Fibroblast of mammary gland (primary cell): ENCODE data around the gene RETREG1.
"Not testable (repeated sequence)": the region's sequence is repeated elsewhere in the genome, so short reads cannot be mapped to it uniquely, and the experiment has no call there.

Source experiments
- DNase-seq: peaks from one replicate; pipeline ENCODE4 v3.0.0-alpha.2; 2010; ENCODE audit warnings: low read depth
- H3K4me3 ChIP-seq: 2 replicates; pipeline ENCODE4 v1.5.1; 2011; ENCODE audit warnings: low read depth, mild to moderate bottlenecking, low read length, moderate library complexity; ENCODE audit not compliant: control insufficient read depth
- CTCF ChIP-seq: conservative IDR thresholded peaks from 2 replicates; pipeline ENCODE4 v1.5.1; 2011; ENCODE audit warnings: low read depth, low read length, inconsistent platforms; ENCODE audit not compliant: control insufficient read depth, insufficient read depth

The RETREG1 gene

DNA sequence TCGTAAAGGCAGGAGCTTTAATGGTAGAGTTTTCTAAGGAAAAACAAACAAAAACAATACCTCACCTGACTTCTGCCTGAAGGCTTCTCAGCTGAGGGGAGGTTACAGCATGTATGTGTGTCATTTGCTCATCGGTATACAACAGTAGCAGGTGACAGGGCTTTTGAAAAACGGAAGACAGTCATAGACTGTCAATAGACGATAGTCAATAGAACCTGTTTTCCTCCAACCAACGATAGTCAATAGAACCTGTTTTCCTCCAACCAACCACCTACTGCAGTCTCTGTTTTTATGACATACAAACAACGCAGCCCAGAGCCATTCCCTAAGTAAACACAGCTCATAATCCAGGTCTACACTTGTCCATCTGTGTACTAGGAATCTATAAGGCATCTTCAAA lies 74.6 kb downstream of the RETREG1 start:
- no peak for DNase-seq
- no peak overlapping the region for H3K4me3 ChIP-seq
- TF ChIP-seq CTCF, result no peak

DNA sequence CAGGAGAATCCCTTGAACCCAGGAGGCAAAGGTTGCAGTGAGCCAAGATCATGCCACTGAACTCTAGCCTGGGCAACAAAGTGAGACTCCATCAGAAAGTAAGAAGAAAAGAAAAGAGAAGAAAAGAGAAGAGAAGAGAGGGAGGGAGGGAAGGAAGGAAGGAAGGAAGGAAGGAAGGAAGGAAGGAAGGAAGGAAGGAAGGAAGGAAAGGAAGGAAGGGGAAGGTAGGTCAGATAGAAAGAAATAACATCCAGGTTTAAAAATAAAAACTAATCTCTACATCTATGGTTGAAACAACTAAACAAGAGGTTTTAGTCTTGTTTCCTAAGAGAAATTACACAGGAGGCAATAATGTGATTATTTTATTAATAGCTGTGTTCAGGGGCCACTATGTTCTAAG lies 75.2 kb downstream of the RETREG1 start:
- DNase-seq, H3K4me3 ChIP-seq: not testable (repeated sequence)

- H3K4me3 ChIP-seq, result no peak overlapping the region
- DNase-seq, result peak; percentile 90
- no peak for TF ChIP-seq CTCF
Observed at GRCh38 chr5:16540421-16540820, 76.4 kb downstream of the RETREG1 start.

DNA sequence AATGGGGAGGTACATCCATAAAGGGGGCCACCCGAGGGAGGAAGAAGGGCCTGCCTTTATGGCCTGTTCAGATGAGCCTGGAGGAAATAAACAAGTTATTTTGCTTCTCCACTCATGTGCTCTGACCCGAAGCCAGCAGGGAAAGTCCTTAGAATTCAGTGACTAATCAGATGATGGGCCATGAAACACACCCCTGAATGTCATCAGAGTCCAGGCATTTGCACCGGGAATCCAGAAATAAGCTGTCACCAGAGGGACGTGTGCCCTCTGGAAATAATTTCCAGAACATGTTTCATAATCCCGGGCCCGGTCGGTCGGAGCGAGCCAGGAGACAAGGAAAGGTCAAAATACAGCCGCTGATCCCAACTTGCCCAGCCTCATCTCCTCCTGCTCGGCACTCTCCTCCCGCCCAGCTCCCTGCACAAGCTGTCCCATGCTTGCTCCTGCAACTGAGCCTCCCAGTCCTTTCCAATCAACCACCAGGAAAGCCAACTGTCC lies 77.6 kb downstream of the RETREG1 start:
- no peak overlapping the region for H3K4me3 ChIP-seq
- peak; percentile 95 for DNase-seq
- no peak for TF ChIP-seq CTCF

DNA sequence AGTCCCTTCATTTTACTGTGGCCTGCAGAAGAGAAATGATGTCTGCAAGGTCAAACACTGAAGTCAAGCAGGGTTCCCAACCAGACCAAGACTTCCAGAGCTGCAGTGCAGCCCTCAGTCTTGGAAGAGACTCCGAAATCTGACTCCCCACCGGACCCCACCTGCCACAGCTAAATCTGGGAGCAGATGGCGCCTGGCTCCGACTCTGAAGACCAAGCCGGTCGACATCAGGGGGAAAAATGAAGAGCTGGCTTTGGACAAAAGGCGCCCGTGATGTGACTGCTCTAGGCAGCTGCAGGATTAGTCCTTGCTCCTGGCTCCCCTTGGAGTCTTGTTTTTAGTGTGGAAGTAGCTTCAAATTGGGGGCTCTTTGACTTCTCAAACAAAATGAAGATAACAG lies 78.8 kb downstream of the RETREG1 start:
- no peak for TF ChIP-seq CTCF
- DNase-seq, result no peak
- H3K4me3 ChIP-seq, result no peak overlapping the region

DNA sequence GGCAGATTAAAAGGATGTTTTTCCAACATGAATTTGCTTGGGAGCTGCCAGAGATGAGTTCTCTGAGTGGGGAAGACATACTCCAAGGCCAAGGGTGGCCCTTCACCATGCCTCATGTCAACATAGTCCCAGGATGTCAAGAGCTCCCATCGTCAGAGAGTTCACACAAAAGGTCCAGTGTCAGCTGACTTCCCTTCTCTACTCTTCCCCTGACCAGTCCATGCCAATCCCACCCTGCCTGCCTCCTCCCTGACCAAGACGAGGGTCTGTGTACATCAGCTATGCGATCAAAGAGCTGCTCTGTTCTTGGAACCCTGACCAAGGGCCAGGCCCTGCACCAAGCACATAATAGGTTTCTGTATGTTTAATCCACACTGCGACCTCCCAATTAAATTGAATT lies 80.0 kb downstream of the RETREG1 start:
- TF ChIP-seq CTCF, result no peak
- DNase-seq, result no peak
- H3K4me3 ChIP-seq, result no peak overlapping the region

DNA sequence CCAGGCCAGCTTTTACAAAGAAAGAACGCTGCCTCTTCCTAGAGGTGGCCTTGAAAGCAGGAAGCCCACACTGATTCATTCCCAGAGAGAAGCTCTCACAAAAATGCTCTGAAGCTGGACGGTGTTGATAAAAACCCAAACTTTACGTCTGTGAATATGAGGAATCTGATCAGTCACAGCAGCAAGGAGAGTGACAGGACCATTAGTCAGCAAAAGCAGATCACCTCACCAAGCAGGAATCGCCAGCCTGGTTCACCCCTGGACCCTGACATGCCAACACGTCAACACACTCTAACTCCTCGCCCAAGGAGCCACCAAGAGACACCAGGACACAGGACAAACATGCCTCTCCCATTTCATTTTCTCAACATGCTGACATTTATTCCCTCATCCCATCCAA lies 80.6 kb downstream of the RETREG1 start:
- DNase-seq, result peak; percentile 58
- TF ChIP-seq CTCF, result no peak
- H3K4me3 ChIP-seq, result no peak overlapping the region
